ENCODE results near the gene MPP2. TPM values are rescaled to one million over a fixed set of nuclear protein-coding genes. Genes with fewer than 3 reads are reported as not detected.
A peak's percentile ranks its signal among the peaks of the same experiment; 100 is the strongest.

The MPP2 gene
- total and polyA plus RNA-seq, 7 donors: 0.23 to 33.0 (median 10.9) TPM

GRCh38 chr17:43920500-43921095, 13.3 kb upstream of the MPP2 start:
- 64 to 68% methylated on average over 10 of the region's 10 CpGs for WGBS, 2 donors
- intact Hi-C loops (cut with DNase I): no loop called here
- Histone ChIP-seq H3K27ac (no peak overlapping the region), H3K4me1 (peaks cover 0 to 10% (median 8%) of the 10 kb centered on the region in 4 donors), H3K4me3 (no peak overlapping the region), H3K27me3 (peaks cover 0 to 51% (median 16%) of the 10 kb centered on the region in 3 donors), H3K36me3 (no peaks in the 10 kb centered on the region), H3K9me3 (no peaks in the 10 kb centered on the region)
- TF ChIP-seq CTCF (IDR thresholded peaks at IDR 0.05) (no peak), EP300 (IDR thresholded peaks at IDR 0.05) (no peak), POLR2A (IDR thresholded peaks at IDR 0.05) (no peak), POLR2AphosphoS5 (IDR thresholded peaks at IDR 0.05) (no peak)
- DNase-seq: no peak

- H3K27me3 ChIP-seq: peaks cover 0 to 43% (median 10%) of the 10 kb centered on the region in 3 donors
- WGBS, 2 donors: 40 to 54% methylated on average over 13 of the region's 13 CpGs
- H3K27ac ChIP-seq: no peak overlapping the region
- DNase-seq: no peak
- intact Hi-C loops (cut with DNase I): no loop called here
- TF ChIP-seq CTCF (IDR thresholded peaks at IDR 0.05) (no peak), POLR2AphosphoS5 (IDR thresholded peaks at IDR 0.05) (no peak), POLR2A (IDR thresholded peaks at IDR 0.05) (no peak), EP300 (IDR thresholded peaks at IDR 0.05) (no peak)
- no peaks in the 10 kb centered on the region for H3K9me3 ChIP-seq
- peaks cover 0 to 10% (median 8%) of the 10 kb centered on the region in 4 donors for H3K4me1 ChIP-seq
- H3K4me3 ChIP-seq: peak overlapping the region in 1 of 4 donors; percentile 28
- no peaks in the 10 kb centered on the region for H3K36me3 ChIP-seq
Observed at GRCh38 chr17:43918026-43918389, 10.7 kb upstream of the MPP2 start.

GRCh38 chr17:43917348-43918025, 10.2 kb upstream of the MPP2 start:
- Histone ChIP-seq H3K4me1 (peaks cover 0 to 10% (median 8%) of the 10 kb centered on the region in 4 donors), H3K27ac (no peak overlapping the region), H3K9me3 (no peaks in the 10 kb centered on the region), H3K36me3 (no peaks in the 10 kb centered on the region), H3K27me3 (peaks cover 0 to 42% (median 10%) of the 10 kb centered on the region in 3 donors), H3K4me3 (peak overlapping the region in 3 of 4 donors; percentile 27 to 37 (median 28))
- intact Hi-C loops (cut with DNase I): no loop called here
- WGBS, 2 donors: 13 to 17% methylated on average over 43 of the region's 43 CpGs
- no peak for DNase-seq
- TF ChIP-seq CTCF (IDR thresholded peaks at IDR 0.05): peak in 2 of 4 experiments; percentile 30 to 51
- TF ChIP-seq POLR2A (IDR thresholded peaks at IDR 0.05): no peak
- TF ChIP-seq EP300 (IDR thresholded peaks at IDR 0.05): no peak
- no peak for TF ChIP-seq POLR2AphosphoS5 (IDR thresholded peaks at IDR 0.05)

- H3K27me3 ChIP-seq: peaks cover 0 to 39% (median 10%) of the 10 kb centered on the region in 3 donors
- peak overlapping the region in 2 of 4 donors; percentile 27 to 28 for H3K4me3 ChIP-seq
- no peaks in the 10 kb centered on the region for H3K36me3 ChIP-seq
- intact Hi-C loops (cut with DNase I): no loop called here
- H3K9me3 ChIP-seq: no peaks in the 10 kb centered on the region
- no peak overlapping the region for H3K27ac ChIP-seq
- DNase-seq: no peak
- WGBS, 2 donors: 64 to 72% methylated on average over 8 of the region's 8 CpGs
- H3K4me1 ChIP-seq: peaks cover 0 to 10% (median 8%) of the 10 kb centered on the region in 4 donors
- TF ChIP-seq CTCF (IDR thresholded peaks at IDR 0.05) (no peak), EP300 (IDR thresholded peaks at IDR 0.05) (no peak), POLR2AphosphoS5 (IDR thresholded peaks at IDR 0.05) (no peak), POLR2A (IDR thresholded peaks at IDR 0.05) (no peak)
Observed at GRCh38 chr17:43917016-43917347, 9.6 kb upstream of the MPP2 start.

Data from sigmoid colon (tissue), 7 donors.